ENCODE data around the gene TCF21. TPM values are rescaled to one million over a fixed set of nuclear protein-coding genes. Genes with fewer than 3 reads are reported as not detected.

The TCF21 gene
- total and polyA plus RNA-seq, 2 experiments from 2014 or later: 0.17 to 0.19 TPM

GRCh38 chr6:133921249-133921859, 32.4 kb downstream of the TCF21 start:
- TF ChIP-seq EZH2phosphoT487 (IDR thresholded peaks at IDR 0.05; ENCODE audit: unreplicated experiment): no peak
- TF ChIP-seq CTCF (conservative IDR thresholded peaks at IDR 0.05; ENCODE audit: low read depth in 2 of 2): peak; percentile 77 to 92
- TF ChIP-seq POLR2AphosphoS5 (IDR thresholded peaks at IDR 0.05; ENCODE audit: low read depth): no peak
- no peak for TF ChIP-seq ETS1 (IDR thresholded peaks at IDR 0.05)
- no peak for TF ChIP-seq CREB1 (CRISPR knock-in tag; IDR thresholded peaks at IDR 0.05; ENCODE audit: low read depth)
- TF ChIP-seq EZH2 (IDR thresholded peaks at IDR 0.05; ENCODE audit: low read depth, unreplicated experiment): no peak

GRCh38 chr6:133923938-133924593, 35.2 kb downstream of the TCF21 start:
- Histone ChIP-seq H3K4me2 (peak overlapping the region; percentile 29), H3K79me2 (replicated peaks; ENCODE audit: insufficient read depth) (no peaks in the 10 kb centered on the region), H3K4me1 (ENCODE audit: insufficient read depth) (no peaks in the 10 kb centered on the region), H3K9me2 (ENCODE audit: insufficient read depth) (no peaks in the 10 kb centered on the region), H4K20me1 (replicated peaks; ENCODE audit: insufficient read depth) (no peaks in the 10 kb centered on the region), H3K27me3 (ENCODE audit: insufficient read depth) (no peaks in the 10 kb centered on the region), H3F3A (replicated peaks; ENCODE audit: low read depth) (no peaks in the 10 kb centered on the region), H3K4me3 (0 out of 2 replicates have a peak overlapping the region, but pooled peaks have one; percentile 2), H3K27ac (ENCODE audit: low read depth) (no peak overlapping the region), H3K36me3 (ENCODE audit: insufficient read depth) (no peaks in the 10 kb centered on the region), H2AFZ (no peak overlapping the region)
- peak; percentile 90 for DNase-seq (ENCODE audit: low spot score)
- Mint-ChIP-seq H3K9me3 (no peaks in the 10 kb centered on the region), H3K4me3 (peak overlapping the region; percentile 57; the same call in 2 of the 3 replicates), H3K4me1 (peaks cover 10% of the 10 kb centered on the region), H3K36me3 (ENCODE audit: low read depth) (no peaks in the 10 kb centered on the region), H3K27ac (peak overlapping the region; percentile 77; the same call in 1 of the 2 replicates), H3K27me3 (ENCODE audit: insufficient read depth, low read depth, poor library complexity) (peaks cover 5% of the 10 kb centered on the region)
- TF ChIP-seq CTCF (conservative IDR thresholded peaks at IDR 0.05; ENCODE audit: low read depth in 2 of 2) (peak; percentile 96 to 99), EZH2phosphoT487 (IDR thresholded peaks at IDR 0.05; ENCODE audit: unreplicated experiment) (no peak), ETS1 (IDR thresholded peaks at IDR 0.05) (no peak)
- ATAC-seq: peak; percentile 95

More at GRCh38 chr6:133921249-133921859, 32.4 kb downstream of the TCF21 start:
- Mint-ChIP-seq H3K4me1 (peaks cover 21% of the 10 kb centered on the region), H3K27me3 (ENCODE audit: insufficient read depth, low read depth, poor library complexity) (peaks cover 5% of the 10 kb centered on the region), H3K36me3 (ENCODE audit: low read depth) (no peaks in the 10 kb centered on the region), H3K4me3 (no peak overlapping the region), H3K27ac (no peak overlapping the region), H3K9me3 (no peaks in the 10 kb centered on the region)
- H3K79me2 ChIP-seq (replicated peaks; ENCODE audit: insufficient read depth): no peaks in the 10 kb centered on the region
- no peaks in the 10 kb centered on the region for H3K36me3 ChIP-seq (ENCODE audit: insufficient read depth)
- no peaks in the 10 kb centered on the region for H3K9me2 ChIP-seq (ENCODE audit: insufficient read depth)
- H3K27me3 ChIP-seq (ENCODE audit: insufficient read depth): no peaks in the 10 kb centered on the region
- no peak overlapping the region for H2AFZ ChIP-seq
- no peaks in the 10 kb centered on the region for H3F3A ChIP-seq (replicated peaks; ENCODE audit: low read depth)
- H3K27ac ChIP-seq (ENCODE audit: low read depth): no peak overlapping the region
- peak; percentile 42 for ATAC-seq
- peaks cover 12% of the 10 kb centered on the region for H3K4me1 ChIP-seq (ENCODE audit: insufficient read depth)
- no peak overlapping the region for H3K4me3 ChIP-seq
- no peaks in the 10 kb centered on the region for H4K20me1 ChIP-seq (replicated peaks; ENCODE audit: insufficient read depth)
- no peak overlapping the region for H3K4me2 ChIP-seq
- peak; percentile 94 for DNase-seq (ENCODE audit: low spot score)

Measured in GM23338 (cell line).